Measurements from ENCODE around the gene PCMTD2. TPM values are rescaled to one million over a fixed set of nuclear protein-coding genes. Genes with fewer than 3 reads are reported as not detected.

Gene PCMTD2
- total RNA-seq, 1 donor from 2014 or later: 45.2 TPM

DNA sequence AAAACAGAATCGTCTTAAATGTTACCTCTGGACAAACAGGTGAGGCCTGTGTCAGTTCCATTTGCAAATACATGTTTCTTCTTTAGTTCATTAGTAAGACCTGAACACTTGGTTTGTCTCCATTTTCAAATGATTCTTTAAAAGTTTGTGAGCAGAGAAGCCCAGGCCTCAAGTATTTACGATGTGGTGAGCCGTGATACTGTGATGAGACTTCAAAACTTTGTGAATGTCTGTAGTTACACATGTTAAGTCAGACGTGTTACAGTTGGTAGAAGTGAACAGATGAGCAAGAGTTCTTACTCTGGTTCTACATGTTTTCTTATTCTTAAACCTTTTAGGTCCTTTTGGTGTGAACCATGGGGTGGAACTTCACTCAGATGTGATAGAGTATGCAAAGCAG is 8.5 kb downstream of the PCMTD2 start:
- peaks cover 23% of the 10 kb centered on the region for H3K4me1 ChIP-seq
- no peak overlapping the region for H3K4me3 ChIP-seq
- H3K27me3 ChIP-seq: no peaks in the 10 kb centered on the region
- intact Hi-C loops (cut with DNase I): no loop called here
- no peak for DNase-seq (ENCODE audit: extremely low spot score in 2 of 2)
- no peak overlapping the region for H3K27ac ChIP-seq
- no peaks in the 10 kb centered on the region for H3K9me3 ChIP-seq
- peaks cover 0 to 8% of the 10 kb centered on the region in 2 donors for H3K36me3 ChIP-seq
- TF ChIP-seq POLR2AphosphoS5 (IDR thresholded peaks at IDR 0.05; ENCODE audit: insufficient read depth in 1 of 2, low read depth in 1 of 2): no peak
- no peak for TF ChIP-seq POLR2A (IDR thresholded peaks at IDR 0.05)
- TF ChIP-seq CTCF (IDR thresholded peaks at IDR 0.05): no peak

DNA sequence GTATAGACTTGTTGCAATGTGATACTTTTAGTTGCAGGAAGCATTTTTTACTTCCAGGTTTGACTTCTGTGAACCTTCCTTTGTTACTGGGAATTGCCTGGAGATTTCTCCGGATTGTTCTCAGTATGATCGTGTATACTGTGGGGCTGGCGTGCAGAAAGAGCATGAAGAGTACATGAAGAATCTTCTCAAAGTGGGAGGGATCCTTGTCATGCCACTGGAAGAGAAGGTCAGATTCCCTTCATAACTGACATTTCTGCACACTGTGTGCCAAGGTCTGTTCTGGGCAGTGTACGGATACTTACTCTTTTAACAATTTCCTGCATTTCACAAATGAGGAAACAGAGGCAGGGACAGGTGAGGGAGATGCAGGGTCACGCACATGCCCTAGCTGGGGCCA is 9.7 kb downstream of the PCMTD2 start:
- peaks cover 0 to 8% of the 10 kb centered on the region in 2 donors for H3K36me3 ChIP-seq
- no peak overlapping the region for H3K4me3 ChIP-seq
- intact Hi-C loops (cut with DNase I): no loop called here
- no peak overlapping the region for H3K27ac ChIP-seq
- H3K4me1 ChIP-seq: peaks cover 22% of the 10 kb centered on the region
- H3K9me3 ChIP-seq: no peaks in the 10 kb centered on the region
- no peaks in the 10 kb centered on the region for H3K27me3 ChIP-seq
- TF ChIP-seq CTCF (IDR thresholded peaks at IDR 0.05) (no peak), POLR2AphosphoS5 (IDR thresholded peaks at IDR 0.05; ENCODE audit: insufficient read depth in 1 of 2, low read depth in 1 of 2) (no peak), POLR2A (IDR thresholded peaks at IDR 0.05) (no peak)
- DNase-seq (ENCODE audit: extremely low spot score in 2 of 2): no peak

- no peaks in the 10 kb centered on the region for H3K9me3 ChIP-seq
- H3K27me3 ChIP-seq: no peaks in the 10 kb centered on the region
- TF ChIP-seq CTCF (IDR thresholded peaks at IDR 0.05) (no peak), POLR2AphosphoS5 (IDR thresholded peaks at IDR 0.05; ENCODE audit: insufficient read depth in 1 of 2, low read depth in 1 of 2) (no peak), POLR2A (IDR thresholded peaks at IDR 0.05) (no peak)
- peaks cover 0 to 8% of the 10 kb centered on the region in 2 donors for H3K36me3 ChIP-seq
- no peak for DNase-seq (ENCODE audit: extremely low spot score in 2 of 2)
- no peak overlapping the region for H3K4me3 ChIP-seq
- intact Hi-C loops (cut with DNase I): no loop called here
- H3K4me1 ChIP-seq: peaks cover 9% of the 10 kb centered on the region
- no peak overlapping the region for H3K27ac ChIP-seq
These were observed 11.4 kb downstream of the PCMTD2 start for GRCh38 chr20:64266988-64267387.

- Histone ChIP-seq H3K4me3 (no peak overlapping the region), H3K9me3 (no peaks in the 10 kb centered on the region), H3K27ac (no peak overlapping the region), H3K4me1 (no peaks in the 10 kb centered on the region), H3K36me3 (peaks cover 0 to 10% of the 10 kb centered on the region in 2 donors), H3K27me3 (no peaks in the 10 kb centered on the region)
- TF ChIP-seq POLR2A (IDR thresholded peaks at IDR 0.05): no peak
- TF ChIP-seq POLR2AphosphoS5 (IDR thresholded peaks at IDR 0.05; ENCODE audit: insufficient read depth in 1 of 2, low read depth in 1 of 2): no peak
- no peak for TF ChIP-seq CTCF (IDR thresholded peaks at IDR 0.05)
- intact Hi-C loops (cut with DNase I): no loop called here
- no peak for DNase-seq (ENCODE audit: extremely low spot score in 2 of 2)
These were observed 12.6 kb downstream of the PCMTD2 start for GRCh38 chr20:64268174-64268573.

DNA sequence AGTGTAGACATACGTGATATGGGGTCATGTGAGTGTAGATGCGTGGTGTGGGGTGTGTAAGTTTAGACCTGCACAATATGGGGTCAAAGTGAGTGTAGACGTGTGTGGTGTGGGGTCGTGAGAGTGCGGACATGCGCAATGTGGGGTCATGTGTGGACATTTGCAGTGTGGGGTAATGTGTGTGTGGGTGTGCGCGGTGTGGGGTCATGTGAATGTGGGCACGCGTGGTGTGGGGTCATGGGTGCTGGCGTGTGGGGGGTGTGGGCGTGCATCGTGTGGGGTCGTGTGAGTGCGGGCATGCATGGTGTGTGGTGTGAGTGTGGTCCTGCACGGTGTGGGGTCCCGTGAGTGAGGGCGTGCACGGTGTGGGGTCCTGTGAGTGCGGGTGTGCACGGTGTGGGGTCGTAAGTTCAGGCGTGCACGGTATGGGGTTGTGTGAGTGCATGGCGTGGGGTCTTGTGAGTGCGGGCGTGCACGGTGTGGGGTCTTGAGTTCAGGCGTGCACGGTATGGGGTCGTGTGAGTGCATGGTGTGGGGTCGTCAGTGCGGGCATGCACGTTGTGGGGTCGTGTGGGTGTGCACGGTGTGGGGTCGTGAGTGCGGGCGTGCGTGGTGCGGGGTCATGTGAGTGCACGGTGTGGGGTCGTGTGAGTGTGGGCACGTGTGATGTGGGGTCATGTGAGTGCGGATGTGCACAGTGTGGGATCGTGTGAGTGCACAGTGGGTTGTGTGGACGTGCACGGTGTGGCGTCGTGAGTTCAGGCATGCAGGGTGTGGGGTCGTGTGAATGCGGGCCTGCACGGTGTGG is 14.3 kb downstream of the PCMTD2 start:
- Histone ChIP-seq H3K4me3 (no peak overlapping the region), H3K27ac (no peak overlapping the region), H3K36me3 (peaks cover 0 to 14% of the 10 kb centered on the region in 2 donors), H3K4me1 (no peaks in the 10 kb centered on the region), H3K27me3 (no peaks in the 10 kb centered on the region), H3K9me3 (no peaks in the 10 kb centered on the region)
- no peak for TF ChIP-seq POLR2AphosphoS5 (IDR thresholded peaks at IDR 0.05; ENCODE audit: insufficient read depth in 1 of 2, low read depth in 1 of 2)
- no peak for TF ChIP-seq CTCF (IDR thresholded peaks at IDR 0.05)
- no peak for TF ChIP-seq POLR2A (IDR thresholded peaks at IDR 0.05)
- no peak for DNase-seq (ENCODE audit: extremely low spot score in 2 of 2)
- intact Hi-C loops (cut with DNase I): no loop called here
